GM18517 (cell line): ENCODE measurements around the gene ROBO1.
"Not testable (repeated sequence)": the region's sequence is repeated elsewhere in the genome, so short reads cannot be mapped to it uniquely, and the experiment has no call there.

Source experiments
- ATAC-seq: cut with Tn5 transposase; IDR thresholded peaks from one replicate; pipeline ENCODE4 v1.9.1; 2021; ENCODE audit warnings: mild to moderate bottlenecking, moderate library complexity; ENCODE audit not compliant: unreplicated experiment

The ROBO1 gene

GRCh38 chr3:79767905-79768267 is at the start of gene ROBO1:
Gene ROBO1, minus strand, starts transcription at chr3:79767998.
- no peak for ATAC-seq

- ATAC-seq = no peak
Observed at GRCh38 chr3:79817224-79817623, 49.4 kb upstream of the ROBO1 start.

- ATAC-seq = no peak
Observed at GRCh38 chr3:79815478-79815877, 47.7 kb upstream of the ROBO1 start.

- no peak for ATAC-seq
Observed at GRCh38 chr3:79810581-79810980, 42.8 kb upstream of the ROBO1 start.

- ATAC-seq = no peak
Observed at GRCh38 chr3:79810092-79810491, 42.3 kb upstream of the ROBO1 start.

DNA sequence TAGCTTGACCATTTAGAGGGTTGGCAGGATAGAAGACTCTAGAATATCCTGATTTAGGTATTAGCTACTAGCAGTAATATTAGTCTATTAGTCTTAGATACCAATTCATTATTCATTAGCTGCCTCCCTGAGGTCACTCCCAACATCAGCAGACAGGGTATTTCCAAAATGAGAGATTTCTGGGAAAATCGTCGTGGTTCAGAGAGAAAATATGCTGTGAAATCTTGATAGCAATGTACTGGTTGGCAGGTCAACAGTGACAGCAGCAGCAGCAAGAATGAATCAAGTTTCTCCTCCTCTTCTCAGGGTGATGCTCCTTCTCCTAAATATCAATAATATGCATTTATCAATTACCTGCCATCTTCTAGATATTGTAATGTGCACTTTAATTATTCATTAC is 41.3 kb upstream of the ROBO1 start:
- no peak for ATAC-seq

DNA sequence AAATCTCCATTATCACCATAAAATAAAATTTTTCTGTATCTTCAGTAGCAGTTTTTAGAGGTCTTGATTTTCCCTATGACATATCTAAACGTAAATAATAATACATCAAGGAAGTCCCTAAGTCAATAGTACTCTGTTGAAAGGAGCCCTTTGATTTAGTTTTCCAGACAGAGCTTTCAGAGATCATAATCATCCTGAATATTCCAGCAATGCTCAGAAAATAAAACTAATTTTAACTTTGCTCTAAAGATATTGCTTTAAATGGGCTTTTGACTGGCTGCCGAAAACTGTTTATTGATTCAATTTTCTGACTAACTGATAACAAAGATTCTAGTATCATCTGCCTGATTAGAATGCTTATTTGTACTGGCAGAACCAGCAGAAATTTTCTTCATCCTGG is 40.7 kb upstream of the ROBO1 start:
- ATAC-seq = no peak

GRCh38 chr3:79790177-79790576 is 22.4 kb upstream of the ROBO1 start:
- ATAC-seq = not testable (repeated sequence)

- no peak for ATAC-seq
Observed at GRCh38 chr3:79773291-79773690, 5.5 kb upstream of the ROBO1 start.

DNA sequence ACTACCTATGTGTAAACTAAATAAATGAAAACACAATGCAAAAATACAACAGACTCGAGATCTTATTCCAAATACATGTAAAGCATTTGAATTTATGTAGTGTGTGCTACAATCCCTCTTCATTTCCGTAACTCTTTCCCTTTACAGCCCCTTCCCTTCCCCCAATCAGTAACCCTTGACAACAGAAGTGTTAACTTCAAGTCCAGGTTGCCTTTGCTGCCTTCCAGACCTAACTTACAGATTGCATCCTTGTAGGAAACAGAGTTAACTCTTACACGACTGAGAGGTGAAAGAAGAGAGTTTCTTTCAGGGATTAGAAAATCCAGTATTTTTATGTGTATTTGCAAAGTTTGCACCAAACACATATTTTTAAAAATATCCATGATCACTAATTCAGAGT is 1.4 kb upstream of the ROBO1 start:
- ATAC-seq = no peak

GRCh38 chr3:79767194-79767904 is 449 bp downstream of the ROBO1 start:
- no peak for ATAC-seq

GRCh38 chr3:79766496-79767193 is 1.2 kb downstream of the ROBO1 start:
- no peak for ATAC-seq

DNA sequence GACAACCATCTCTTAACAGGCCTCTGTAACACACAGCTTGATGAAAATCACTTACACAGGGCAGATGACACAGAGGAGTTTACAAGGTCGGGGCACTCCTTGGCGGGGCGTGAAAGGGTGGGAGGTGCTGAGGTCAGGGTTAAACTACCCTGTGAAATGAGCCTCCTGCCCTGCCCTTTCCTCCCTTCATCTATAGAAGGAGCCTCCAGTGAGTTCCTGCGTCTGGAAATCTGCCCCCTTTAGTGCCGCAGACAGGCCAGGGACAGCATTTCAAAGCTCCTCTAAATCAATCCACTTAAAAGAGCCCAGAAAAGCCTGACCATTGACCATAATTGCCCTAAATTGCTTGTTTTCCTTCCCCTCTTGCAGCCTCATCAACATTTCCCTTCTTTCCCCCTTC is 1.9 kb downstream of the ROBO1 start:
- no peak for ATAC-seq

DNA sequence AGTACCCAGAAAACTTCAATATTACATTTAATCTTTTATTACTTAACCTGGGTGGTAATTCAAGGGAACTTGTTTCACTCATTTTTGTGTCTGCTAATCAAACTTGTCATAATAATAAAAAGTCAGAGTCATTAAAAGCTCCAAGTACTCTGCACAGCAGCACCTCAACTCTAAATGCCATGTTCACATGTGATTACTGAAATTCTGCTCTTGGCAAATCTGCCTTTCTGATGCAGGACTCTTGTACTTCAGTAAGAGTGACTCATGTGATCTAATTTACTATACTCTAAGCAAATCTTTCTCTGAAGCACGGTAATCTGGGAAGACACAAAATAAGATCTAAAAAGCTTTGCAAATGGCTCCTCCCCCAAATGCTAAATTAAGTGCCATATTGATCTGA is 6.4 kb downstream of the ROBO1 start:
- no peak for ATAC-seq

GRCh38 chr3:79751703-79752102 is 16.1 kb downstream of the ROBO1 start:
- ATAC-seq = no peak

GRCh38 chr3:79737530-79737929 is 30.3 kb downstream of the ROBO1 start:
- ATAC-seq = no peak

DNA sequence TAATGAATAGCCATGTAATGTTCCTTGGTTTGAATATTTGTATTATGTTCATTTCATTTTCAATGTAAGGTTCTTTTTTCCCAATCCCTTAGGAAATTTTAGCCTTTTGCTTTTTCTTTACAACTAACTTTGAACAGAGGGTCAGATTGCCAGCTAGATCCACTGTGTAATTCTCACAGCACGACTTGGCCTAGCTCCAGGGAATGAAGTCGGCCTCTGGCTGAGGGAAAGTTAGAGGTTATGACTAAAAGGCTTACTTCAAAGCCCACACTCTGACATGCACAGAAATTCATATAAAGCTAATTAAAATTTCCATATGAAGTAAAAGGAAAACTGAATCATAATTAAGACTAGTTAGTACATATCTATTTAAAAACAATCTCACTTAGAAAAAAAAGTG is 38.7 kb downstream of the ROBO1 start:
- ATAC-seq = no peak

DNA sequence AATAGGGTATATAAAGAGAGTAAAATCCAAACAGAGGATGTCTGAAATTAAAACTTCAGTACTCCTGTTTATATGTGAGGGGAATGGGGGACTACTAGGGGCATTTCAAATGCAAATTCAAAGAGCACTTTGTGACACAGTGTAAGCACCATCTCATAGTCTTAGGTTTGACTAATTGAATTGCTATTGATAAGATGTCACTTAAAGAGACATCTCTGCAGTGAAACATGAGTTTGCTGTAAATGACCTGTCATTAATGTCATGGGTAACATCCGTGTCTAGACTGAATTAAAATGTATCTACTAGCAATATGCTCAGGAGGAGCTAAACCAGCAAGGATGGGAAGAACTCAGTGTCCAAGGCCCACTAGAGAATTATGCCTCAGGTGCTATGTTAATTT is 41.0 kb downstream of the ROBO1 start:
- no peak for ATAC-seq

DNA sequence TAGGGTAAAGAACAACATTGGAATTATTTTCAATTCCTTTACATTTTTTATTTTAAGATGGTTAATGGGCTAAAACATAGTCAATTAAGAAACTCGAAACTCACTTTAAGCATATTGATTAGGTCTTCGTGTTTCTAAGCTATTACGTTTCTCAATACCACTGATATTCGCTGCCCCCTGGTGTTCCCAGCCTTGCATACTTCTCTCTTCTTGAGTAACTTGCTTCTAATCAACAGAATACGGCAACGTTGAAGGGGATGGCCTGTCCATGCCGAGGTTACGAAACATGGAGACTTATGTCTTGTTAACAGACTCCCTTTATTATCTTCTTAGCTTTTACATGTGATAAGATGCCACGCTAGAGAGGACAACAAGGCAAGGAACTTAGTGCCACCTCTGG is 43.6 kb downstream of the ROBO1 start:
- ATAC-seq = no peak

DNA sequence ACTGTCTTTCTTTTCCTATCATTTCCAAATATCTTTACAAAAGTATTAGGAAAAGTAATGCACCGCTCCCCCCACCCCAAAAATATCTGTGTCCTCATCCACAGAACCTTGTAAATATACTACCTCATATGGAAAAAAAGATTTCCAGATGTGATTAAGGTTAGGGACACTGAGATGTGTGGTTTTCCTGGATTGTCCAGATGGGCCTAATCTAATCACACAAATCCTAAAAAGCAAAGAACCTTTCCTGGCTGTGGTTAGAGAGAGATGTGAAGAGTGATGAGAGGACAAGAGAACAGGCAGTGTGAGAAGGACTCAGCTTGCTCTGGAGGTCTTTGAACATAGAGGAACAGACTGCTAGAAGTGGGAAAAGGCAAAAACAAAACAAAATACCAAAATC is 77.7 kb downstream of the ROBO1 start:
- no peak for ATAC-seq

- no peak for ATAC-seq
Observed at GRCh38 chr3:79685108-79685507, 82.7 kb downstream of the ROBO1 start.

- no peak for ATAC-seq
Observed at GRCh38 chr3:79684041-79684440, 83.8 kb downstream of the ROBO1 start.

DNA sequence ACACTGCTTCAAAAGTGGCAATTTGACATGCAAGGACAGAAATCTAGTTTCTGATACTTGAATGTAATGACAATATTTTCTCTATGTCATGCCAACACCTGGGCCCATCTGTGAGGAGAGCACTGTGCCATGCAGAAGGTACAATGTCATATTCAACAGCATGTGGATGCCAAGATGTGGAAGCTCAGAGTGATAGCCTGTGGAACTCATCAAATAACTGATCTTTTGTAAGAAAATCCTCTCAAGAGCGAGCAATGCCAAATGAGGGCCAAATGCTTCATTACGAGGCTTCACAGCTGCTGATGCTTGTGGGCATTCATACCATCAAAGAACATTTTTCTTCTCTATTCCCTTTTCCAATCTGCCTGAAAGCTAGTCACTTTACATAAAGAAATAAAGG is 95.1 kb downstream of the ROBO1 start:
- no peak for ATAC-seq
